Measurements from ENCODE around the gene GET3.
"Not testable (repeated sequence)": the region's sequence is repeated elsewhere in the genome, so short reads cannot be mapped to it uniquely, and the experiment has no call there.

Gene GET3

GRCh38 chr19:12736995-12737834 is at the start of gene GET3:
TSS of gene GET3 (plus strand) at chr19:12737497. CDS start at chr19:12737506, 9 bp downstream.
- peak; percentile 98 for DNase-seq (ENCODE audit: low spot score)

- DNase-seq (ENCODE audit: low spot score) = no peak
These were observed 48.3 kb upstream of the GET3 start for GRCh38 chr19:12689012-12689411.

- no peak for DNase-seq (ENCODE audit: low spot score)
These were observed 47.6 kb upstream of the GET3 start for GRCh38 chr19:12689581-12690216.

GRCh38 chr19:12692960-12693359 is 44.3 kb upstream of the GET3 start:
- DNase-seq (ENCODE audit: low spot score) = no peak

GRCh38 chr19:12694641-12695040 is 42.7 kb upstream of the GET3 start:
- DNase-seq (ENCODE audit: low spot score) = no peak

- DNase-seq (ENCODE audit: low spot score) = no peak
These were observed 42.2 kb upstream of the GET3 start for GRCh38 chr19:12695096-12695495.

GRCh38 chr19:12695514-12695913 is 41.8 kb upstream of the GET3 start:
- no peak for DNase-seq (ENCODE audit: low spot score)

GRCh38 chr19:12695997-12696365 is 41.3 kb upstream of the GET3 start:
- DNase-seq (ENCODE audit: low spot score) = no peak

- DNase-seq (ENCODE audit: low spot score) = peak; percentile 93
These were observed 40.6 kb upstream of the GET3 start, which contains the start of gene FBXW9 for GRCh38 chr19:12696366-12697335. TSS of gene FBXW9 (minus strand) at chr19:12696631. CDS start at chr19:12696581, 50 bp downstream.

- DNase-seq (ENCODE audit: low spot score) = not testable (repeated sequence)
These were observed 39.9 kb upstream of the GET3 start for GRCh38 chr19:12697425-12697824.

- DNase-seq (ENCODE audit: low spot score) = no peak
These were observed 39.2 kb upstream of the GET3 start for GRCh38 chr19:12698138-12698537.

- DNase-seq (ENCODE audit: low spot score) = no peak
These were observed 35.6 kb upstream of the GET3 start for GRCh38 chr19:12701596-12702282.

GRCh38 chr19:12703046-12703445 is 34.3 kb upstream of the GET3 start:
- no peak for DNase-seq (ENCODE audit: low spot score)

- DNase-seq (ENCODE audit: low spot score) = no peak
These were observed 32.1 kb upstream of the GET3 start for GRCh38 chr19:12705169-12705568.

- DNase-seq (ENCODE audit: low spot score) = no peak
These were observed 31.5 kb upstream of the GET3 start for GRCh38 chr19:12705654-12706331.

GRCh38 chr19:12706332-12706718 is 31.0 kb upstream of the GET3 start:
- no peak for DNase-seq (ENCODE audit: low spot score)

GRCh38 chr19:12708641-12709040 is 28.7 kb upstream of the GET3 start:
- DNase-seq (ENCODE audit: low spot score) = no peak

GRCh38 chr19:12711187-12711586 is 26.1 kb upstream of the GET3 start:
- DNase-seq (ENCODE audit: low spot score) = no peak

GRCh38 chr19:12712077-12712476 is 25.2 kb upstream of the GET3 start:
- not testable (repeated sequence) for DNase-seq (ENCODE audit: low spot score)

GRCh38 chr19:12713304-12713703 is 24.0 kb upstream of the GET3 start:
- DNase-seq (ENCODE audit: low spot score) = not testable (repeated sequence)

- DNase-seq (ENCODE audit: low spot score) = no peak
These were observed 22.2 kb upstream of the GET3 start for GRCh38 chr19:12715102-12715501.

All from globus pallidus (tissue), 1 donor.